Thyroid gland (tissue), 4 donors: ENCODE results near the gene JAK3. TPM values are rescaled to one million over a fixed set of nuclear protein-coding genes. Genes with fewer than 3 reads are reported as not detected.

Experiments used
- DNase-seq, 2 donors: peaks; one replicate each; pipeline ENCODE4 v3.0.0-alpha.2; 2019
- H3K27ac ChIP-seq, 3 donors: fragments of 200-600 bp; sonication (generic); 1 replicate in 2 of 3; 2 replicates in 1 of 3; pipeline ENCODE4 v1.5.1; 2016 to 2019; ENCODE audit warnings: mild to moderate bottlenecking in 1 of 3, moderate library complexity in 1 of 3
- H3K27me3 ChIP-seq: fragments of 200-600 bp; sonication (generic); one replicate; pipeline ENCODE4 v1.5.1; 2019
- H3K36me3 ChIP-seq, 2 donors: fragments of 200-600 bp; sonication (generic); one replicate each; pipeline ENCODE4 v1.5.1; 2016 to 2019
- H3K4me1 ChIP-seq, 2 donors: fragments of 200-600 bp; sonication (generic); one replicate each; pipeline ENCODE4 v1.5.1; 2017 to 2019
- H3K4me3 ChIP-seq, 3 donors: fragments of 200-600 bp; sonication (generic); replicated peaks in 1 of 3; 1 replicate in 2 of 3; 2 replicates in 1 of 3; pipeline ENCODE4 v1.5.1; 2016; ENCODE audit warnings: mild to moderate bottlenecking in 1 of 3
- H3K9me3 ChIP-seq: fragments of 200-600 bp; sonication (generic); one replicate; pipeline ENCODE4 v1.5.1; 2017
- POLR2A ChIP-seq, 2 donors: fragments of 450-650 bp; IDR thresholded peaks; one replicate each; pipeline ENCODE4 v1.6.1; 2017; ENCODE audit warnings: antibody characterized with exemption in 2 of 2, mild to moderate bottlenecking in 2 of 2, moderate library complexity in 1 of 2
- WGBS, 2 donors: methylation state at CpG; one replicate each; pipeline ENCODE4 v1.1.5; 2017; 5-methylcytosine and 5-hydroxymethylcytosine counted together
- intact Hi-C: fragments of 100-400 bp; cut with DNase I; formaldehyde crosslinking; loops from one replicate; pipeline ENCODE4 v1.15.1; 2023
- total RNA-seq, 4 donors: library from RNA; depleted of rRNA; stranded (reverse); fragments of >200 nt; gene quantifications; one replicate each; pipeline ENCODE4 v1.2.3, GENCODE V29; 2016
- TF ChIP-seq, protein P1 (sequence below), 6 experiments: fragments of 200-600 bp in 3 of 6; fragments of 450-650 bp in 3 of 6; sonication (generic) in 3 of 6; IDR thresholded peaks; one replicate each; pipeline ENCODE4 v1.5.1; 2016 to 2019; ENCODE audit warnings: antibody characterized with exemption in 6 of 6, mild to moderate bottlenecking in 2 of 6, inconsistent platforms in 1 of 6, moderate library complexity in 1 of 6

JAK3 gene
- total RNA-seq, 4 donors from 2014 or later = 1.8 to 12.3 (median 5.2) TPM

DNA sequence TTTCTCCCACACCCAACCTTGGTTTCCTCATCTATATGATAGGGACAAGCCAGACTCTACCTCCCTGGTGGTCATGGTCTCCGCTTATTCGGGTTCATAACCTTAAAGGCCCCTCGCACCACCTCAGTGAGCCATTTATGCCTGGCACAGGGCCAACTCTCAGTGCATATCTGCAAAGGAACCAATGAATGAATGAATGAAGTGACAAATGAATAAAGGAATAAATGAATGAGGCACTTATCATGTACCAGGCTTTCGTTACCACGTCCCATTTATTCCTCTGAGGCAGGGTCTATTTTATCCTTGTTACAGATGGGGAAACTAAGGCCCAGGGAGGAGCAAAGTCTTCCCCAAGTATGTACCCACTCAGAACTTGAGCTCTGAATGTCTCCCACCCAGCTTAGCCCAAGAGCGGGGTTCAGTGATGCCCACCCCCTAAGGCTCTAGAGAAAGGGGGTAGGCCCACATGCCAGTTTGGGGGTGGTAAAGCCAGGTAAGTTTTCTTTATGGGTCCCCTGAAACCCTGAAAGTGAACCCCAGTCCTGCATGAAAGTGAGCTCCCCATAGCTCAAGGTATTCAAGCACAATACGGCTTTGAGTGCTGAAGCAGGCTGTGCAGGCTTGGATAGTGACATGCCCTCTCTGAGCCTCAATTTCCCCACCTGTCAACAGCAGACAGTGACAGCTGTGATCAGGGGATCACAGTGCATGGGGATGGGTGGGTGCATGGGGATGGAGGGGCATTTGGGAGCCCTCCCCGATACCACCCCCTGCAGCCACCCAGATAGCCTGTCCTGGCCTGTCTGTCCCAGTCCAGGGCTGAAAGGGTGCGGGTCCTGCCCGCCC is 23.5 kb upstream of the JAK3 start:
- Histone ChIP-seq H3K4me3 (no peak overlapping the region), H3K27me3 (peaks cover 4% of the 10 kb centered on the region), H3K4me1 (peaks cover 26 to 30% of the 10 kb centered on the region in 2 donors), H3K9me3 (no peaks in the 10 kb centered on the region), H3K36me3 (no peaks in the 10 kb centered on the region), H3K27ac (peak overlapping the region in 1 of 3 donors; percentile 24)
- TF ChIP-seq, protein P1, sequence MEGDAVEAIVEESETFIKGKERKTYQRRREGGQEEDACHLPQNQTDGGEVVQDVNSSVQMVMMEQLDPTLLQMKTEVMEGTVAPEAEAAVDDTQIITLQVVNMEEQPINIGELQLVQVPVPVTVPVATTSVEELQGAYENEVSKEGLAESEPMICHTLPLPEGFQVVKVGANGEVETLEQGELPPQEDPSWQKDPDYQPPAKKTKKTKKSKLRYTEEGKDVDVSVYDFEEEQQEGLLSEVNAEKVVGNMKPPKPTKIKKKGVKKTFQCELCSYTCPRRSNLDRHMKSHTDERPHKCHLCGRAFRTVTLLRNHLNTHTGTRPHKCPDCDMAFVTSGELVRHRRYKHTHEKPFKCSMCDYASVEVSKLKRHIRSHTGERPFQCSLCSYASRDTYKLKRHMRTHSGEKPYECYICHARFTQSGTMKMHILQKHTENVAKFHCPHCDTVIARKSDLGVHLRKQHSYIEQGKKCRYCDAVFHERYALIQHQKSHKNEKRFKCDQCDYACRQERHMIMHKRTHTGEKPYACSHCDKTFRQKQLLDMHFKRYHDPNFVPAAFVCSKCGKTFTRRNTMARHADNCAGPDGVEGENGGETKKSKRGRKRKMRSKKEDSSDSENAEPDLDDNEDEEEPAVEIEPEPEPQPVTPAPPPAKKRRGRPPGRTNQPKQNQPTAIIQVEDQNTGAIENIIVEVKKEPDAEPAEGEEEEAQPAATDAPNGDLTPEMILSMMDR (IDR thresholded peaks at IDR 0.05) = no peak
- TF ChIP-seq POLR2A (IDR thresholded peaks at IDR 0.05) = no peak
- no peak for DNase-seq
- 80 to 86% methylated on average over 7 to 8 of the region's 10 CpGs for WGBS, 2 donors
- intact Hi-C loops = no loop called here

DNA sequence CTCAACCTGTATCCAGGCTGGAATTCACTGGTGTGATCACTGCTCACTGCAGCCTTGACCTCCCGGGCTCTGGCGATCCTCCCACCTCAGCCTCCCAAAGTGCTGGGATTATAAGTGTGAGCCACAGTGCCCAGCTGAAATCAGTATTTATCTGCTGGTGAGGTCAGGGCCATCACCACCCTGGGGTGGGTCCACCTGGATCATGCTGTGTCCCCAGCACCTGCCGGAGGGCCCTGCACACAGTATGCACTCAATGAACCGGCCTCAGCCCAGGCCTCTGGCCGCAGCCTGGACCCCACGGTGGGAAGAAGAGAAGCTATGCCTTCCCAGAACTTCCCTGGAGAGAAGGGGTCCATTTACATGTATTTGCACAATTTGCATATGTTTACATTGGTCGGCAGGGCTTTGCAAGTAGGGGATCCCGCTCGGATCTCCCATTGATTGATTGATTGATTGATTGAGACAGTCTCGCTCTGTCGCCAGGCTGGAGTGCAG is 21.4 kb upstream of the JAK3 start:
- Histone ChIP-seq H3K27me3 (peaks cover 4% of the 10 kb centered on the region), H3K27ac (no peak overlapping the region), H3K4me3 (no peak overlapping the region), H3K4me1 (peaks cover 35 to 49% of the 10 kb centered on the region in 2 donors), H3K9me3 (no peaks in the 10 kb centered on the region), H3K36me3 (peaks cover 2 to 4% of the 10 kb centered on the region in 2 donors)
- WGBS, 2 donors = 54 to 63% methylated on average over 11 of the region's 11 CpGs
- TF ChIP-seq, protein P1 (IDR thresholded peaks at IDR 0.05) = no peak
- no peak for TF ChIP-seq POLR2A (IDR thresholded peaks at IDR 0.05)
- DNase-seq = no peak
- intact Hi-C loops = no loop called here

DNA sequence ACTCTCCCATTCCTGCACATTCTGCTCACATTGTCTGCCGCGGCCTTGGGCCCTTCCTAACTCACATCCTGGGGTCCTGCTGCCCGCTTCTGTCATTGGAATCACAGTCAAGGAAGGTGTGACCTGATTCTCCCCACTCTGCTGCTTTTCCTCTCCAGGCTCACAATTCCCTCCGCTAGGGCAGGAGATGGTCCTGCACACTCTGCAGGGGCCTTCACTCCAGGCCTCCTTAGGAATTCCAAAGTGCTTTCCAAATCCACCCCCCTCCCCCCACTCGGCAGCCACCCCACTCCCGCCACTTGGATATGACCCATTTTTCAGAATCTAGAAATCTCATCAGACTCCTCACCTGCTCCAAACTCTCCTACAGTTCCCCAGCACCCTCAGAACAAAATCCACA is 20.9 kb upstream of the JAK3 start:
- 69 to 82% methylated on average over 6 of the region's 6 CpGs for WGBS, 2 donors

DNA sequence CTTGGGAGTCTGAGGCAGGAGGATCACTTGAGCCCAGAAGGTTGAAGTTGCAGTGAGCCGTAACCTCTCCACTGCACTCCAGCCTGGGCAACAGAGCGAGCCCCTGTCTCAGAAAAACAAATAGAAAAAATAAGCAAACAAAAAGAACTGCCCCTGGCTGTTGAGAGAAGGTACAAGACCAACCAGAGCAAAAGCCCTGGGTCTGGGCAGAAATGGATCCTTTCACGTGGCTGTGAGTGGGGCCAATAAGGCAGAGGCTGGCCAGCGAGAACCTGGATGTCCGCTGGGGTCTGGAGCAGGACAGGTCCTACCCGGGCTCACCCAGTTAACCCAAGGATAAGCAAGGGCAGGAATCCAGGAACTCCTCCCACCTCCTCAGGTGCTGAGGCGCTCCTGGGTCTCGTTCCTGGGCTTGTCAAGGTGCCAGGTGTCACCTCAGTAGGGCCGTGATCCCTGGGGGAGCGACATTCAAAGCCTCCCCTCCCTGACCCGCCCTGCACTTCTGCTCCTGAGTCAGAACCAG is 19.2 kb upstream of the JAK3 start:
- H3K27me3 ChIP-seq = no peaks in the 10 kb centered on the region
- no peak overlapping the region for H3K4me3 ChIP-seq
- peak; percentile 64 to 72 for DNase-seq
- 27 to 31% methylated on average over 11 of the region's 11 CpGs for WGBS, 2 donors
- TF ChIP-seq POLR2A (IDR thresholded peaks at IDR 0.05) = no peak
- TF ChIP-seq, protein P1 (IDR thresholded peaks at IDR 0.05) = no peak
- intact Hi-C loops = no loop called here
- H3K4me1 ChIP-seq = peaks cover 41 to 57% of the 10 kb centered on the region in 2 donors
- H3K36me3 ChIP-seq = peaks cover 23 to 24% of the 10 kb centered on the region in 2 donors
- peak overlapping the region; percentile 2 to 59 (median 51) for H3K27ac ChIP-seq
- H3K9me3 ChIP-seq = no peaks in the 10 kb centered on the region

More for the DNA sequence above, 20.9 kb upstream of the JAK3 start:
- Histone ChIP-seq H3K36me3 (peaks cover 7% of the 10 kb centered on the region in 2 donors), H3K4me1 (peaks cover 38 to 49% of the 10 kb centered on the region in 2 donors), H3K27me3 (peaks cover 4% of the 10 kb centered on the region), H3K4me3 (no peak overlapping the region), H3K27ac (no peak overlapping the region), H3K9me3 (no peaks in the 10 kb centered on the region)
- intact Hi-C loops = no loop called here
- TF ChIP-seq POLR2A (IDR thresholded peaks at IDR 0.05) = no peak
- TF ChIP-seq, protein P1 (IDR thresholded peaks at IDR 0.05) = no peak
- no peak for DNase-seq
